OCI-LY3 (cell line): ENCODE data around the gene PCBP3.

Experiments used
- EZH2phosphoT487 ChIP-seq: fragments of 200-600 bp; shearing (Covaris generic); IDR thresholded peaks from 2 replicates; pipeline ENCODE4 v1.6.1; 2018; ENCODE audit warnings: antibody characterized with exemption, mixed run types, low read depth
- TF ChIP-seq, protein P1 (sequence below): fragments of 200-600, 300-600 bp; sonication (generic); IDR thresholded peaks from 2 replicates; pipeline ENCODE4 v1.5.1; 2014; ENCODE audit warnings: antibody characterized with exemption, low read length, low read depth

DNA sequence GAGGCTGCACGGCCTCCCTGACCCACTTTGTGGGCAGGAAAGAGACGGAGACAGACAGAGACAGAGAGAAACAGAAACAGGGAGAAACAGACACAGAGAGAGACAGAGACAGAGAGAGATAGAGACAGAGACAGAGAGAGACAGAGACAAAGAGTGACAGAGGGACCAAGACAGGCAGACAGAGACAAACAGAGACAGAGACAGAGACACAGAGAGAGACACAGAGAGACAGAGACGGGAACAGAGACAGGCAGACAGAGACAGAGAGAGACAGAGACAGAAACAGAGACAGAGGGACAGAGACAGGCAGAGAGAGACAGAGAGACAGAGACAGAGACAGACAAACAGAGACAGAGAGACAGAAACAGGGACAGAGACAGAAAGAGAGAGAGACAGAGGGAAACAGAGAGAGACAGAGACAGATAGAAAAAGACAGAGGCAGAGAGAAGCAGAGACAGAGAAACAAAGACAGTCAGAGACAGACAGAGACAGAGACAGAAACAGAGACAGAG, 341.1 kb downstream of the PCBP3 start:
- TF ChIP-seq, protein P1, sequence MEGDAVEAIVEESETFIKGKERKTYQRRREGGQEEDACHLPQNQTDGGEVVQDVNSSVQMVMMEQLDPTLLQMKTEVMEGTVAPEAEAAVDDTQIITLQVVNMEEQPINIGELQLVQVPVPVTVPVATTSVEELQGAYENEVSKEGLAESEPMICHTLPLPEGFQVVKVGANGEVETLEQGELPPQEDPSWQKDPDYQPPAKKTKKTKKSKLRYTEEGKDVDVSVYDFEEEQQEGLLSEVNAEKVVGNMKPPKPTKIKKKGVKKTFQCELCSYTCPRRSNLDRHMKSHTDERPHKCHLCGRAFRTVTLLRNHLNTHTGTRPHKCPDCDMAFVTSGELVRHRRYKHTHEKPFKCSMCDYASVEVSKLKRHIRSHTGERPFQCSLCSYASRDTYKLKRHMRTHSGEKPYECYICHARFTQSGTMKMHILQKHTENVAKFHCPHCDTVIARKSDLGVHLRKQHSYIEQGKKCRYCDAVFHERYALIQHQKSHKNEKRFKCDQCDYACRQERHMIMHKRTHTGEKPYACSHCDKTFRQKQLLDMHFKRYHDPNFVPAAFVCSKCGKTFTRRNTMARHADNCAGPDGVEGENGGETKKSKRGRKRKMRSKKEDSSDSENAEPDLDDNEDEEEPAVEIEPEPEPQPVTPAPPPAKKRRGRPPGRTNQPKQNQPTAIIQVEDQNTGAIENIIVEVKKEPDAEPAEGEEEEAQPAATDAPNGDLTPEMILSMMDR = no peak
- no peak for TF ChIP-seq EZH2phosphoT487
